PFSK-1 (cell line): ENCODE measurements around the gene METTL21A. TPM values are rescaled to one million over a fixed set of nuclear protein-coding genes. Genes with fewer than 3 reads are reported as not detected.
A peak's percentile ranks its signal among the peaks of the same experiment; 100 is the strongest.

ENCODE experiments used
- FOXP2 ChIP-seq: optimal IDR thresholded peaks from 2 replicates; pipeline ENCODE3; 2011; ENCODE audit warnings: borderline replicate concordance, control low read depth, inconsistent platforms; ENCODE audit not compliant: insufficient read depth; ENCODE audit errors: extremely low read length, extremely low read depth
- POLR2AphosphoS5 ChIP-seq: IDR thresholded peaks from 2 replicates; pipeline ENCODE4 v1.6.1; 2012; ENCODE audit warnings: low read depth, mild to moderate bottlenecking, control low read depth, low read length, moderate library complexity
- SIN3A ChIP-seq: IDR thresholded peaks from 2 replicates; pipeline ENCODE4 v1.6.1; 2012; ENCODE audit warnings: mild to moderate bottlenecking, low read length, moderate library complexity, borderline replicate concordance; ENCODE audit not compliant: insufficient read depth
- TAF1 ChIP-seq: IDR thresholded peaks from 2 replicates; pipeline ENCODE4 v1.6.1; 2012; ENCODE audit warnings: low read length, control low read depth, borderline replicate concordance; ENCODE audit not compliant: insufficient read depth
- polyA plus RNA-seq: library from polyadenylated mRNA; unstranded; fragments of >200 nt; gene quantifications from one replicate; pipeline ENCODE4 v1.2.1, GENCODE V29; 2012; ENCODE audit warnings: low read depth, missing spikeins; ENCODE audit not compliant: insufficient read length
- TF ChIP-seq, protein P1 (sequence below), 2 experiments: IDR thresholded peaks; 2 replicates each; pipeline versions ENCODE4 v1.6.1 to v1.8.0; 2011 to 2012; ENCODE audit warnings: low read depth in 2 of 2, low read length in 2 of 2, control low read depth in 1 of 2, inconsistent platforms in 1 of 2, mild to moderate bottlenecking in 1 of 2, moderate library complexity in 1 of 2; ENCODE audit not compliant: insufficient read depth in 1 of 2

The METTL21A gene
- polyA plus RNA-seq = 2.9 TPM

- TF ChIP-seq POLR2AphosphoS5 (peak; percentile 41; the same call in 1 of the 2 replicates), TAF1 (0 out of 2 replicates have a peak, but pooled peaks have one; percentile 35), SIN3A (no peak), FOXP2 (peak; percentile 58)
Observed at GRCh38 chr2:207625014-207625907, at the start of gene METTL21A. Gene METTL21A (minus strand): TSS chr2:207625394. CDS start chr2:207624375, 1,019 bp downstream.

DNA sequence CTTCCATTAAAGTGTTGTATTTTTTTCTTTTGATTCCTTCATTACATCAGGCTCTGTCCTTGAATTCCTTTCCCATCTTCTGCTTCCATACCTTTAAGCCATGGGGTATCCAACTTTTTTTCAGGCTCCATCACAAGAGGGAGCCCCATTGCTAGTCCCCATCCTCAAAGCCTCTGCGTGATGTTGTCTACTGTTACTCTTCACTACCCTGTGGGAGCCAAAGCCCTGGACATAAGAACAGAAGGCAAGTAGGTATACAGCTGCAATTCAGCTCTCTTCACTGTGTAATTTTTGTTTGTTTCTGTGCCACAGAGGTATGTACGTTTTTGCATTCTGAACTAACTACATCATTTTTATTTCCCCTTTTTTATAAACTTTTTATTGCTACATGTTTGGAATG, 49.6 kb upstream of the METTL21A start:
- TF ChIP-seq TAF1 = no peak
- no peak for TF ChIP-seq FOXP2
- TF ChIP-seq SIN3A = no peak
- no peak for TF ChIP-seq POLR2AphosphoS5
- TF ChIP-seq, protein P1, sequence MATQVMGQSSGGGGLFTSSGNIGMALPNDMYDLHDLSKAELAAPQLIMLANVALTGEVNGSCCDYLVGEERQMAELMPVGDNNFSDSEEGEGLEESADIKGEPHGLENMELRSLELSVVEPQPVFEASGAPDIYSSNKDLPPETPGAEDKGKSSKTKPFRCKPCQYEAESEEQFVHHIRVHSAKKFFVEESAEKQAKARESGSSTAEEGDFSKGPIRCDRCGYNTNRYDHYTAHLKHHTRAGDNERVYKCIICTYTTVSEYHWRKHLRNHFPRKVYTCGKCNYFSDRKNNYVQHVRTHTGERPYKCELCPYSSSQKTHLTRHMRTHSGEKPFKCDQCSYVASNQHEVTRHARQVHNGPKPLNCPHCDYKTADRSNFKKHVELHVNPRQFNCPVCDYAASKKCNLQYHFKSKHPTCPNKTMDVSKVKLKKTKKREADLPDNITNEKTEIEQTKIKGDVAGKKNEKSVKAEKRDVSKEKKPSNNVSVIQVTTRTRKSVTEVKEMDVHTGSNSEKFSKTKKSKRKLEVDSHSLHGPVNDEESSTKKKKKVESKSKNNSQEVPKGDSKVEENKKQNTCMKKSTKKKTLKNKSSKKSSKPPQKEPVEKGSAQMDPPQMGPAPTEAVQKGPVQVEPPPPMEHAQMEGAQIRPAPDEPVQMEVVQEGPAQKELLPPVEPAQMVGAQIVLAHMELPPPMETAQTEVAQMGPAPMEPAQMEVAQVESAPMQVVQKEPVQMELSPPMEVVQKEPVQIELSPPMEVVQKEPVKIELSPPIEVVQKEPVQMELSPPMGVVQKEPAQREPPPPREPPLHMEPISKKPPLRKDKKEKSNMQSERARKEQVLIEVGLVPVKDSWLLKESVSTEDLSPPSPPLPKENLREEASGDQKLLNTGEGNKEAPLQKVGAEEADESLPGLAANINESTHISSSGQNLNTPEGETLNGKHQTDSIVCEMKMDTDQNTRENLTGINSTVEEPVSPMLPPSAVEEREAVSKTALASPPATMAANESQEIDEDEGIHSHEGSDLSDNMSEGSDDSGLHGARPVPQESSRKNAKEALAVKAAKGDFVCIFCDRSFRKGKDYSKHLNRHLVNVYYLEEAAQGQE (IDR thresholded peaks at IDR 0.05; ENCODE audit: insufficient read depth in 1 of 2, low read depth in 2 of 2, low read length in 2 of 2) = no peak

DNA sequence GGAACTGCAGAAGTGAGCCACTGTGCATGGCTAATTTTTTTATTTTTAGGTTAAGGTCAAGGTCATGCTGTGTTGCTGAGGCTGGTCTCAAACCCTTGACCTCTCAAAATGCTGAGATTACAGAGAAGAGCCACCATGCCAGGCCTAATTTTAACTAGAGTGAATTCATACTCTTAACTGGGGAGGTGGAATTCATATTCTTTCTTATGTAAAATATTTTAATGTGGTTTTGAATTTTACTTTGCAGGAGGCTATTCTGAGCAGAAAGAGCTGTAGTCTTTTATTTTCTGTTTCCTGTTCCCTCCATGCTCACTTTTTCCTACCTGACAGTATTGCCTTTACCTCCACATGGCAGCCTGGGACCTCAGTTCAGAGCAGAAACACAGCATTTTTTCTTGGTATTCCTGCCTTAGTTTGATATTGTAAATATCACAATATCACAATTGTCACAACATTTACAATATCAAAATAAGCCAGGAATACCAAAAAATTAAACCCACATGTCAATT, 49.1 kb upstream of the METTL21A start:
- TF ChIP-seq POLR2AphosphoS5 (no peak), FOXP2 (no peak)
- TF ChIP-seq, protein P1 (IDR thresholded peaks at IDR 0.05; ENCODE audit: insufficient read depth in 1 of 2, low read depth in 2 of 2, low read length in 2 of 2) = no peak

DNA sequence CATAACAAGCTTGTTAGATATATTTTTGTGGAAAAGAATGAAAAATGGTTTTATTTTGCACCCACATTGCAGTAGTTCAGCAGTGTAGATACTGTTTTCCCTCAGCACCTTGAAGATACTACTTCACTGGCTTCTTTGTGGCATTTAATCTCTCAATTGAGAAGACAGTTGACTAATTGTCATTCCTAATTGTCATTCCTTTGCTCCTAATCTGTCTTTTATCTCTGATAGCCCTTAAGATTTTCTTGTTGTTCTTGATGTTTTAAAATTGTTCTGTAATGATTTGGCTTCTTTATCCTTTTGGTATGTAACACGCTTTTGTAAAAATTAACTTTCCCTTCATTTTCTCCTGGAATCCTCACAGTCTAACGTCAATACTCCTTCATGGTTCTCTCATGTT, 48.2 kb upstream of the METTL21A start:
- TF ChIP-seq FOXP2 (no peak), POLR2AphosphoS5 (no peak), SIN3A (no peak), TAF1 (no peak)
- TF ChIP-seq, protein P1 (IDR thresholded peaks at IDR 0.05; ENCODE audit: insufficient read depth in 1 of 2, low read depth in 2 of 2, low read length in 2 of 2) = no peak

- TF ChIP-seq SIN3A (no peak), FOXP2 (no peak), POLR2AphosphoS5 (no peak), TAF1 (no peak)
- TF ChIP-seq, protein P1 (IDR thresholded peaks at IDR 0.05; ENCODE audit: insufficient read depth in 1 of 2, low read depth in 2 of 2, low read length in 2 of 2) = no peak
Observed at GRCh38 chr2:207670887-207671286, 45.7 kb upstream of the METTL21A start.
